ENCODE measurements around the gene BAHCC1.

- no peak for TF ChIP-seq CTCF (IDR thresholded peaks at IDR 0.05)
- TF ChIP-seq POLR2AphosphoS5 (IDR thresholded peaks at IDR 0.05), result no peak
- no peak for TF ChIP-seq POLR2A (IDR thresholded peaks at IDR 0.05)
- TF ChIP-seq EP300 (IDR thresholded peaks at IDR 0.05), result no peak
Measured at GRCh38 chr17:81378941-81379511, 16.2 kb upstream of the BAHCC1 start.
